Lower leg skin (tissue), 4 donors: ENCODE data around the gene DTD1. TPM values are rescaled to one million over a fixed set of nuclear protein-coding genes. Genes with fewer than 3 reads are reported as not detected.

ENCODE experiments used
- DNase-seq, 2 donors: peaks; one replicate each; pipeline ENCODE4 v3.0.0-alpha.2; 2019; ENCODE audit warnings: low spot score in 2 of 2
- H3K4me3 ChIP-seq: fragments of 200-600 bp; sonication (generic); 2 replicates; pipeline ENCODE4 v1.5.1; 2017; ENCODE audit warnings: mild to moderate bottlenecking, low read depth; ENCODE audit not compliant: poor library complexity, severe bottlenecking
- CTCF ChIP-seq, 3 donors: fragments of 450-650 bp; IDR thresholded peaks; one replicate each; pipeline ENCODE4 v1.5.1; 2016; ENCODE audit warnings: antibody characterized with exemption in 3 of 3, mild to moderate bottlenecking in 3 of 3, moderate library complexity in 2 of 3
- POLR2A ChIP-seq, 2 donors: fragments of 450-650 bp; IDR thresholded peaks; one replicate each; pipeline ENCODE4 v1.6.1; 2016 to 2017; ENCODE audit warnings: antibody characterized with exemption in 2 of 2, mild to moderate bottlenecking in 1 of 2, moderate library complexity in 1 of 2
- WGBS, 2 donors: methylation state at CpG; one replicate each; pipeline ENCODE4 v1.1.5; 2018; 5-methylcytosine and 5-hydroxymethylcytosine counted together
- intact Hi-C: fragments of 100-400 bp; cut with DNase I; formaldehyde crosslinking; loops from one replicate; pipeline ENCODE4 v1.15.0; 2023; ENCODE audit warnings: low total_unique reads
- total RNA-seq, 4 donors: library from RNA; depleted of rRNA; stranded (reverse); fragments of >200 nt; gene quantifications; one replicate each; pipeline ENCODE4 v1.1.0, GENCODE V29; 2016

Gene DTD1
- total RNA-seq, 4 donors from 2014 or later, result 21.7 to 41.8 (median 39.8) TPM

GRCh38 chr20:18695175-18695574, 107.3 kb downstream of the DTD1 start:
- no peak for DNase-seq
- intact Hi-C loops, result no loop called here
- no peak for TF ChIP-seq CTCF (IDR thresholded peaks at IDR 0.05)
- TF ChIP-seq POLR2A (IDR thresholded peaks at IDR 0.05), result no peak
- no peak overlapping the region for H3K4me3 ChIP-seq
- WGBS, 2 donors, result 79 to 85% methylated on average over 4 to 5 of the region's 5 CpGs

- TF ChIP-seq POLR2A (IDR thresholded peaks at IDR 0.05) (no peak), CTCF (IDR thresholded peaks at IDR 0.05) (no peak)
- H3K4me3 ChIP-seq, result no peak overlapping the region
- intact Hi-C loops, result no loop called here
- no peak for DNase-seq
- 96 to 99% methylated on average over 4 of the region's 4 CpGs for WGBS, 2 donors
These were observed 111.0 kb downstream of the DTD1 start for GRCh38 chr20:18698735-18699380.

- TF ChIP-seq CTCF (IDR thresholded peaks at IDR 0.05) (no peak), POLR2A (IDR thresholded peaks at IDR 0.05) (no peak)
- H3K4me3 ChIP-seq, result no peak overlapping the region
- intact Hi-C loops, result no loop called here
- no peak for DNase-seq
- WGBS, 2 donors, result 63 to 70% methylated on average over 3 of the region's 3 CpGs
These were observed 114.1 kb downstream of the DTD1 start for GRCh38 chr20:18701969-18702368.

- WGBS, 2 donors, result 16 to 21% methylated on average over 3 of the region's 3 CpGs
- no peak overlapping the region for H3K4me3 ChIP-seq
- TF ChIP-seq CTCF (IDR thresholded peaks at IDR 0.05) (no peak), POLR2A (IDR thresholded peaks at IDR 0.05) (no peak)
- DNase-seq, result peak in 1 of 2 donors; percentile 30
- intact Hi-C loops, result no loop called here
These were observed 114.9 kb downstream of the DTD1 start for GRCh38 chr20:18702736-18703135.

- DNase-seq, result no peak
- no peak overlapping the region for H3K4me3 ChIP-seq
- TF ChIP-seq POLR2A (IDR thresholded peaks at IDR 0.05) (no peak), CTCF (IDR thresholded peaks at IDR 0.05) (no peak)
- intact Hi-C loops, result no loop called here
- 81 to 88% methylated on average over 3 of the region's 3 CpGs for WGBS, 2 donors
These were observed 117.6 kb downstream of the DTD1 start for GRCh38 chr20:18705490-18705889.

GRCh38 chr20:18705910-18706309, 118.1 kb downstream of the DTD1 start:
- no peak overlapping the region for H3K4me3 ChIP-seq
- intact Hi-C loops, result no loop called here
- no peak for TF ChIP-seq POLR2A (IDR thresholded peaks at IDR 0.05)
- no peak for TF ChIP-seq CTCF (IDR thresholded peaks at IDR 0.05)
- WGBS, 2 donors, result 69 to 79% methylated on average over 2 of the region's 2 CpGs
- DNase-seq, result no peak
